ENCODE results near the gene TAF1A. TPM values are rescaled to one million over a fixed set of nuclear protein-coding genes. Genes with fewer than 3 reads are reported as not detected.
A peak's percentile ranks its signal among the peaks of the same experiment; 100 is the strongest.

Gene TAF1A
- total and polyA plus RNA-seq, 7 experiments from 2014 or later: 6.5 to 17.9 (median 8.0) TPM

- Histone ChIP-seq H3K9me3 (ENCODE audit: control insufficient read depth in 2 of 3, low read length in 3 of 3) (no peaks in the 10 kb centered on the region), H3K27me3 (ENCODE audit: control insufficient read depth in 2 of 2, insufficient read depth in 2 of 2, low read length in 2 of 2) (no peaks in the 10 kb centered on the region), H3K4me1 (ENCODE audit: control insufficient read depth in 2 of 2, insufficient read depth in 2 of 2, low read length in 2 of 2) (no peaks in the 10 kb centered on the region), H3K4me3 (ENCODE audit: low read length) (no peak overlapping the region), H3K27ac (ENCODE audit: low read depth, low read length) (no peak overlapping the region), H3K36me3 (ENCODE audit: control insufficient read depth in 2 of 3, insufficient read depth in 3 of 3, low read length in 3 of 3) (no peaks in the 10 kb centered on the region)
- no peak overlapping the region for H3K4me3 Mint-ChIP-seq
- CTCF ChIA-PET: no interaction called here
- intact Hi-C loops (cut with micrococcal nuclease): no loop called here
- peaks cover 0 to 14% (median 5%) of the 10 kb centered on the region in 11 donors for H3K9me3 Mint-ChIP-seq
- H3K4me1 Mint-ChIP-seq: no peaks in the 10 kb centered on the region
- DNase-seq: no peak
- peaks cover 0 to 8% (median 4%) of the 10 kb centered on the region in 5 donors for H3K27me3 Mint-ChIP-seq
- POLR2A ChIA-PET: interaction anchor here (0.7 kb wide), 1 partner anchor 126 kb away, joined by 3 read pairs; no protein-coding TSS in a partner anchor
- H3K36me3 Mint-ChIP-seq: peaks cover 0 to 7% (median 2%) of the 10 kb centered on the region in 5 donors
- no peak for ATAC-seq
- H3K27ac Mint-ChIP-seq: no peak overlapping the region
These were observed 67.4 kb downstream of the TAF1A start for GRCh38 chr1:222522105-222522915.

GRCh38 chr1:222521299-222522104 is 68.2 kb downstream of the TAF1A start:
- Mint-ChIP-seq H3K27me3 (peaks cover 0 to 6% (median 4%) of the 10 kb centered on the region in 5 donors), H3K36me3 (peaks cover 0 to 7% (median 0%) of the 10 kb centered on the region in 5 donors), H3K27ac (peak overlapping the region in 1 of 9 donors; percentile 8), H3K4me3 (no peak overlapping the region), H3K9me3 (peaks cover 0 to 12% (median 4%) of the 10 kb centered on the region in 11 donors), H3K4me1 (no peaks in the 10 kb centered on the region)
- no peaks in the 10 kb centered on the region for H3K9me3 ChIP-seq (ENCODE audit: control insufficient read depth in 2 of 3, low read length in 3 of 3)
- POLR2A ChIA-PET: no interaction called here
- no peaks in the 10 kb centered on the region for H3K36me3 ChIP-seq (ENCODE audit: control insufficient read depth in 2 of 3, insufficient read depth in 3 of 3, low read length in 3 of 3)
- H3K27ac ChIP-seq (ENCODE audit: low read depth, low read length): no peak overlapping the region
- no peaks in the 10 kb centered on the region for H3K4me1 ChIP-seq (ENCODE audit: control insufficient read depth in 2 of 2, insufficient read depth in 2 of 2, low read length in 2 of 2)
- H3K4me3 ChIP-seq (ENCODE audit: low read length): no peak overlapping the region
- intact Hi-C loops (cut with micrococcal nuclease): no loop called here
- DNase-seq (no peak), ATAC-seq (no peak)
- CTCF ChIA-PET: no interaction called here
- H3K27me3 ChIP-seq (ENCODE audit: control insufficient read depth in 2 of 2, insufficient read depth in 2 of 2, low read length in 2 of 2): no peaks in the 10 kb centered on the region

Other genes with a start within 250 kb of the TAF1A start
- gene HHIPL2, start 41.8 kb downstream of the TAF1A start, total RNA-seq: under 1 TPM; 0.17 to 0.98 (median 0.49) TPM
- gene HHIPL2, start 41.8 kb downstream of the TAF1A start, polyA plus RNA-seq: not detected
- gene MIA3, start 28.2 kb upstream of the TAF1A start, total RNA-seq: 100 to 1,000 TPM in 3 of 5 experiments, 10 to 100 TPM in 2; 61.7 to 112 (median 100) TPM
- 10 to 100 TPM; 48.0 to 70.5 TPM for gene MIA3, start 28.2 kb upstream of the TAF1A start, polyA plus RNA-seq
- 10 to 100 TPM; 32.4 to 63.3 (median 53.2) TPM for gene AIDA, start 122.6 kb upstream of the TAF1A start, total RNA-seq
- gene AIDA, start 122.6 kb upstream of the TAF1A start, polyA plus RNA-seq: 10 to 100 TPM; 22.2 to 31.0 TPM
- gene BROX, start 122.6 kb upstream of the TAF1A start, total RNA-seq: 10 to 100 TPM; 46.2 to 58.3 (median 49.9) TPM
- gene BROX, start 122.6 kb upstream of the TAF1A start, polyA plus RNA-seq: 10 to 100 TPM; 12.7 to 19.5 TPM
- not detected for gene FAM177B, start 147.3 kb upstream of the TAF1A start, total RNA-seq
- not detected for gene FAM177B, start 147.3 kb upstream of the TAF1A start, polyA plus RNA-seq
- gene DISP1, start 225.1 kb upstream of the TAF1A start, total RNA-seq: 1 to 10 TPM; 1.7 to 4.6 (median 3.0) TPM
- gene DISP1, start 225.1 kb upstream of the TAF1A start, polyA plus RNA-seq: 1 to 10 TPM; 1.8 to 3.6 TPM

Data from naive thymus-derived CD4-positive, alpha-beta T cell (primary cell).